ENCODE measurements around the gene SLC6A3.

SLC6A3 gene

GRCh38 chr5:1417586-1418225 is 27.5 kb downstream of the SLC6A3 start:
- no peak for DNase-seq

- DNase-seq: no peak
Observed at GRCh38 chr5:1416856-1417469, 28.3 kb downstream of the SLC6A3 start.

- DNase-seq: no peak
Observed at GRCh38 chr5:1415626-1416360, 29.4 kb downstream of the SLC6A3 start.

GRCh38 chr5:1415059-1415425 is 30.2 kb downstream of the SLC6A3 start:
- DNase-seq: no peak

- no peak for DNase-seq
Observed at GRCh38 chr5:1414311-1415058, 30.8 kb downstream of the SLC6A3 start.

- DNase-seq: no peak
Observed at GRCh38 chr5:1413611-1414241, 31.5 kb downstream of the SLC6A3 start.

GRCh38 chr5:1413211-1413610 is 32.0 kb downstream of the SLC6A3 start:
- no peak for DNase-seq

GRCh38 chr5:1412621-1413020 is 32.6 kb downstream of the SLC6A3 start:
- no peak for DNase-seq

GRCh38 chr5:1412163-1412562 is 33.1 kb downstream of the SLC6A3 start:
- DNase-seq: no peak

- no peak for DNase-seq
Observed at GRCh38 chr5:1411099-1411498, 34.1 kb downstream of the SLC6A3 start.

GRCh38 chr5:1410156-1411014 is 34.9 kb downstream of the SLC6A3 start:
- DNase-seq: no peak

GRCh38 chr5:1409381-1410110 is 35.7 kb downstream of the SLC6A3 start:
- DNase-seq: no peak

GRCh38 chr5:1406681-1407640 is 38.3 kb downstream of the SLC6A3 start:
- DNase-seq: no peak

- DNase-seq: no peak
Observed at GRCh38 chr5:1405539-1406530, 39.4 kb downstream of the SLC6A3 start.

GRCh38 chr5:1405121-1405520 is 40.1 kb downstream of the SLC6A3 start:
- no peak for DNase-seq

GRCh38 chr5:1404062-1404461 is 41.2 kb downstream of the SLC6A3 start:
- no peak for DNase-seq

GRCh38 chr5:1402611-1403255 is 42.5 kb downstream of the SLC6A3 start:
- no peak for DNase-seq

GRCh38 chr5:1401536-1402138 is 43.6 kb downstream of the SLC6A3 start:
- DNase-seq: no peak

Measured in NCI-H1436 treated with DMSO at 0.1 percent for 48 hours (cell line).